Measurements from ENCODE around the gene SLC66A2. TPM values are rescaled to one million over a fixed set of nuclear protein-coding genes. Genes with fewer than 3 reads are reported as not detected.

SLC66A2 gene
- total RNA-seq, 2 donors from 2014 or later, result 30.4 to 50.8 TPM

- WGBS, 2 donors, result 80 to 83% methylated on average over 2 of the region's 2 CpGs
- Histone ChIP-seq H3K4me1 (peaks cover 9% of the 10 kb centered on the region), H3K27ac (no peak overlapping the region), H3K36me3 (replicated peaks in 1 of 2; ENCODE audit: insufficient read depth in 1 of 2, low read depth in 2 of 2) (no peaks in the 10 kb centered on the region), H3K27me3 (no peaks in the 10 kb centered on the region), H3K4me3 (no peak overlapping the region), H3K9me3 (no peaks in the 10 kb centered on the region)
- intact Hi-C loops (cut with DNase I), result no loop called here
- peak in 1 of 4 donors; percentile 1 for DNase-seq
- no peak for ATAC-seq
- TF ChIP-seq, protein P1, sequence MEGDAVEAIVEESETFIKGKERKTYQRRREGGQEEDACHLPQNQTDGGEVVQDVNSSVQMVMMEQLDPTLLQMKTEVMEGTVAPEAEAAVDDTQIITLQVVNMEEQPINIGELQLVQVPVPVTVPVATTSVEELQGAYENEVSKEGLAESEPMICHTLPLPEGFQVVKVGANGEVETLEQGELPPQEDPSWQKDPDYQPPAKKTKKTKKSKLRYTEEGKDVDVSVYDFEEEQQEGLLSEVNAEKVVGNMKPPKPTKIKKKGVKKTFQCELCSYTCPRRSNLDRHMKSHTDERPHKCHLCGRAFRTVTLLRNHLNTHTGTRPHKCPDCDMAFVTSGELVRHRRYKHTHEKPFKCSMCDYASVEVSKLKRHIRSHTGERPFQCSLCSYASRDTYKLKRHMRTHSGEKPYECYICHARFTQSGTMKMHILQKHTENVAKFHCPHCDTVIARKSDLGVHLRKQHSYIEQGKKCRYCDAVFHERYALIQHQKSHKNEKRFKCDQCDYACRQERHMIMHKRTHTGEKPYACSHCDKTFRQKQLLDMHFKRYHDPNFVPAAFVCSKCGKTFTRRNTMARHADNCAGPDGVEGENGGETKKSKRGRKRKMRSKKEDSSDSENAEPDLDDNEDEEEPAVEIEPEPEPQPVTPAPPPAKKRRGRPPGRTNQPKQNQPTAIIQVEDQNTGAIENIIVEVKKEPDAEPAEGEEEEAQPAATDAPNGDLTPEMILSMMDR (IDR thresholded peaks at IDR 0.05), result no peak
- no peak for TF ChIP-seq POLR2A (IDR thresholded peaks at IDR 0.05)
Measured at GRCh38 chr18:79956276-79956675, 4.8 kb upstream of the SLC66A2 start.

DNA sequence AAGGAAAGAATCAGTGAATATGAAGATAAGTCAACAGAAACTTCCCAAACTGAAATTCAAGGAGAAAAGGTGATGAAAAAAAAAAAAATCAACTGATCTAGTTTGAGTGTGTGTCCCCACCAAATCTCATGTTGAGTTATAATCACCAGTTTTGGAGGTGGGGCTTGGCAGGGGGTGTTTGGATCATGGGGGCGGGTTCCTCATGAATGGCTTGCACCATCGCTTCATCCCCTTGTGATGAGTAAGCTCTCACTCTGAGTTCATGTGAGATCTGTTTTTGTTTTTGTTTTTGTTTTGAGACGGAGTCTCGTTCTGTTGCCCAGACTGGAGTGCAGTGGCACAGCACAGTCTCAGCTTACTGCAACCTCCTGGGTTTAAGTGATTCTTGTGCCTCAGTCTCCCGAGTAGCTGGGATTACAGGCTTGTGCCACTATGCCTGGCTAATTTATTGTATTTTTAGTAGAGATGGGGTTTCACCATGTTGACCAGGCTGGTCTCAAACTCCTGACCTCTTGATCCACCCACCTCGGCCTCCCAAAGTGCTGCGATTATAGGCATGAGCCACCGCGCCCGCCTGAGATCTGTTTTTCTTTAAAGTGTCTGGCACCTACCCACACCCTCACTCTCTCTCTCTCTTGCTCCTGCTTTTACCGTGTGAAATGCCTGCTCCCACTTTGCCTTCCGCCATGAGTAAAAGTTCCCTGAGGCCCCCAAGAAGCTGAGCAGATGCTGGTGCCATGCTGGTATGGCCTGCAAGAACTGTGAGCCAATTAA, 4.0 kb upstream of the SLC66A2 start:
- WGBS, 2 donors, result 88 to 89% methylated on average over 12 of the region's 12 CpGs
- Histone ChIP-seq H3K36me3 (replicated peaks in 1 of 2; ENCODE audit: insufficient read depth in 1 of 2, low read depth in 2 of 2) (no peaks in the 10 kb centered on the region), H3K4me3 (no peak overlapping the region), H3K9me3 (no peaks in the 10 kb centered on the region), H3K4me1 (peaks cover 11% of the 10 kb centered on the region), H3K27me3 (no peaks in the 10 kb centered on the region), H3K27ac (no peak overlapping the region)
- DNase-seq (peak in 1 of 4 donors; percentile 3), ATAC-seq (no peak)
- TF ChIP-seq, protein P1 (IDR thresholded peaks at IDR 0.05), result no peak
- no peak for TF ChIP-seq POLR2A (IDR thresholded peaks at IDR 0.05)
- intact Hi-C loops (cut with DNase I), result no loop called here

GRCh38 chr18:79954791-79955190, 3.3 kb upstream of the SLC66A2 start:
- no peak overlapping the region for H3K27ac ChIP-seq
- DNase-seq, result peak in 1 of 4 donors; percentile 5

GRCh38 chr18:79953971-79954651, 2.7 kb upstream of the SLC66A2 start:
- H3K4me3 ChIP-seq, result no peak overlapping the region
- no peak overlapping the region for H3K27ac ChIP-seq
- H3K4me1 ChIP-seq, result peaks cover 25% of the 10 kb centered on the region
- WGBS, 2 donors, result 77 to 82% methylated on average over 9 to 10 of the region's 10 CpGs
- no peaks in the 10 kb centered on the region for H3K9me3 ChIP-seq
- no peak for TF ChIP-seq POLR2A (IDR thresholded peaks at IDR 0.05)
- TF ChIP-seq, protein P1 (IDR thresholded peaks at IDR 0.05), result no peak
- ATAC-seq, result no peak
- H3K36me3 ChIP-seq (replicated peaks in 1 of 2; ENCODE audit: insufficient read depth in 1 of 2, low read depth in 2 of 2), result no peaks in the 10 kb centered on the region
- H3K27me3 ChIP-seq, result no peaks in the 10 kb centered on the region
- intact Hi-C loops (cut with DNase I), result no loop called here
- DNase-seq, result peak in 1 of 4 donors; percentile 10

More at GRCh38 chr18:79954791-79955190, 3.3 kb upstream of the SLC66A2 start:
- 81 to 87% methylated on average over 5 of the region's 5 CpGs for WGBS, 2 donors
- Histone ChIP-seq H3K4me3 (no peak overlapping the region), H3K4me1 (peaks cover 18% of the 10 kb centered on the region), H3K36me3 (replicated peaks in 1 of 2; ENCODE audit: insufficient read depth in 1 of 2, low read depth in 2 of 2) (no peaks in the 10 kb centered on the region), H3K27me3 (no peaks in the 10 kb centered on the region), H3K9me3 (no peaks in the 10 kb centered on the region)
- TF ChIP-seq, protein P1 (IDR thresholded peaks at IDR 0.05), result no peak
- TF ChIP-seq POLR2A (IDR thresholded peaks at IDR 0.05), result no peak
- intact Hi-C loops (cut with DNase I), result no loop called here
- ATAC-seq, result no peak
